HUES6 (cell line): ENCODE data around the gene WDR6.
A peak's percentile ranks its signal among the peaks of the same experiment; 100 is the strongest.

Experiments
- H3K27ac ChIP-seq: 2 replicates; pipeline ENCODE4 v1.7.0; 2013; ENCODE audit warnings: low read depth, mild to moderate bottlenecking, low read length, inconsistent platforms
- H3K27me3 ChIP-seq: 2 replicates; pipeline ENCODE4 v1.6.1; 2013; ENCODE audit warnings: low read length; ENCODE audit not compliant: control insufficient read depth, insufficient read depth
- H3K36me3 ChIP-seq: 2 replicates; pipeline ENCODE4 v1.6.1; 2013; ENCODE audit warnings: low read length; ENCODE audit not compliant: control insufficient read depth, insufficient read depth
- H3K4me1 ChIP-seq: 2 replicates; pipeline ENCODE4 v1.6.1; 2013; ENCODE audit warnings: low read length; ENCODE audit not compliant: control insufficient read depth, insufficient read depth
- H3K4me3 ChIP-seq: 2 replicates; pipeline ENCODE4 v1.5.1; 2013; ENCODE audit warnings: low read depth, low read length
- H3K9ac ChIP-seq: one replicate; pipeline ENCODE4 v1.6.1; 2013; ENCODE audit warnings: mild to moderate bottlenecking, low read length
- H3K9me3 ChIP-seq: 2 replicates; pipeline ENCODE4 v1.6.1; 2013; ENCODE audit warnings: low read depth, low read length; ENCODE audit not compliant: control insufficient read depth, insufficient read depth

The WDR6 gene

GRCh38 chr3:49016414-49017228, 9.4 kb downstream of the WDR6 start:
- Histone ChIP-seq H3K9ac (no peak overlapping the region), H3K4me3 (peak overlapping the region; percentile 80; the same call in 1 of the 2 replicates), H3K27ac (no peak overlapping the region), H3K36me3 (peaks cover 49% of the 10 kb centered on the region), H3K27me3 (no peaks in the 10 kb centered on the region), H3K9me3 (no peaks in the 10 kb centered on the region), H3K4me1 (peaks cover 12% of the 10 kb centered on the region; the same call in 1 of the 2 replicates)

DNA sequence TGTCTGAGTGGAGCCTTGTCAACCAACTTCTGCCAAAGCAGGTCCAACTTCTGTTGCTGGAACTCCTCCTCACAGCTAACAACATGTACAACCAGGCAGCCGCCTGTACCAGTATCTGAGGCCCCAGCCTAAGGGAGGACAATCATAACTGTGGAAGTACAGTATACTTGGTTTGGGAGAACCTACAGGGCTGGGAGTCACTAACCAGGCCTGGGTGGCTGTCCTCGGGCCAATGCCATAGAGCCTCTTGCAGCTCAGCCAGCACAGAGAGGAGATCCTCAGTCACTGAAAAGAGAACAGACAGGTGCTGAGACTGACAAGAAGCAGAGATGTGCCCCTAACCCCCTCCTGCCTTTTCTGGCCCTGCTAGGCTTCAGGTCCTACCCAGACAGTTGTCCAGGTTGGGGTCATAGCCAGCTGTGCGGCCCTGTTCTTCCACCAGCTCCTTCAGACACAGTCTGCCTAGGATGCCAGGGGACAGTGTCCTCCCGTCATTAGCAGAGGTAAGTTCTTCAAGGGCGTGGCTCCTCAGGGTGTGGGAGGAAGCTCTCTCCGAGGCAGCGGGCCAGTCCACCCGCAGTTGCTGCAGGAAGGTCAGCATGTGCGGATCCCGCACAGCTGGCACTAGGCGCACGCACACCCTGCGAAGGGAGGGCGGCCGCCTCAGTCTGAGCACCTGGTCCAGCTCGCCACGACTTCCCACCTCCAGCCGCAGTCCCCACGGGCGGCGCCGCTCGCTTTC, 10.2 kb downstream of the WDR6 start:
- Histone ChIP-seq H3K36me3 (peaks cover 41% of the 10 kb centered on the region), H3K4me1 (peaks cover 12% of the 10 kb centered on the region; the same call in 1 of the 2 replicates), H3K9ac (peak overlapping the region; percentile 71), H3K27ac (peak overlapping the region; percentile 36; the same call in 1 of the 2 replicates), H3K9me3 (no peaks in the 10 kb centered on the region), H3K4me3 (peak overlapping the region; percentile 80), H3K27me3 (no peaks in the 10 kb centered on the region)

DNA sequence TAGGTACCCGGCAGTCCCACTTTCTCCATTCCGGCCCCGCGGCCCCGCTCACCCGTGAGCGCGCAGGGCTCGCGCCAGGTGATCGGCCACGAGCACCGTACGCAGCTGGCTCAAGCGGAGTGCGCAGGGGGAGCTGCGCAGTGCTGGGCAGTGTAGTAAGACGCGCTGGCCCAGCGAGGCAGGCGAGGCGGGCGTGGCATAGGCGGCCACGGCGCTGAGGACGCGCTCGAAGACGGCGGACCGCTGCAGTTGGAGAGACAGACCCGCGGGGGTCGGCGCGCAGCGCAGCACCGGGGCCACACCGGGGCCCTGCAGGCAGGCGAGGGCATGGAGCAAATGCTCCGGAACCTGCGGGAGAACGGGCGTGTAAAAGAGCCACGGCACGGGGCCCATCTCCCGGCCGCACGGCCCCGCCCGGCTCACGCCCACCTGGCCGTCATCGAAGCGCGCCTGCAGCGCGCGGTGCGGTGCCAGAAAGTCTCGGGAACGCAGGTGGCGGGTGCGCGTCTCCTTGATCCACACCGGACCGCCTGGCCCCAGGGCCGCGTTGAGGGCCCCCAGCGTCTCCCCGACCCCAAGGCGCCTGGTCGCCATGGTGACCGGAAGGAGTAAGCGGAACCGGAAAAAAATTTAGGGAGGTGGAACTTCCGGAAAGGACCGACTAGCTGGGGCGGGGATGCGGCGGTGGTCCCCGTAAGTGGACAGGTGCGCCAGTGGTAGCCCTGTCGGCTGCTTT, 10.9 kb downstream of the WDR6 start, which contains the start of gene DALRD3:
TSS of gene DALRD3 (minus strand) at position 610 of the 736 bp plus-strand sequence. CDS start at position 594, 16 bp downstream.
- H3K9me3 ChIP-seq: no peaks in the 10 kb centered on the region
- peaks cover 17% of the 10 kb centered on the region for H3K4me1 ChIP-seq
- no peaks in the 10 kb centered on the region for H3K27me3 ChIP-seq
- peak within 1 kb of the TSS; percentile 71 for H3K9ac ChIP-seq
- H3K27ac ChIP-seq: peak within 1 kb of the TSS; percentile 36; the same call in 1 of the 2 replicates
- H3K4me3 ChIP-seq: peak within 1 kb of the TSS; percentile 80
- H3K36me3 ChIP-seq: peaks cover 39% of the 10 kb centered on the region

DNA sequence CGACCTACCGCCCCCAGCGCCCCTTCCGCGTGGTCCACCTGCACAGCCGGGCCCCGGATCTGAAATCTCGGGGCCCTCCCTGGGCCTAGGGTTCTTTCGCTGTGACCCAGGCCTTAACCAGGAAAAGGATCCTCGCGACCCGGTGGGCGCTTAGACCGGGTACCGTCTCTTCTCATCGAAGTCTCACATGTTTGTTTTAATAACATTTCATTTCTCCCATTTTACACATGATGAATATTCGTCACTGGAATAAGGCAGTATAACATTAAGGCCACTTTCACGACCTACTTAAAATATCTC, 11.5 kb downstream of the WDR6 start:
- Histone ChIP-seq H3K9ac (peak overlapping the region; percentile 71), H3K27ac (no peak overlapping the region), H3K4me1 (peaks cover 17% of the 10 kb centered on the region), H3K4me3 (peak overlapping the region; percentile 80), H3K36me3 (peaks cover 39% of the 10 kb centered on the region), H3K27me3 (no peaks in the 10 kb centered on the region), H3K9me3 (no peaks in the 10 kb centered on the region)

- Histone ChIP-seq H3K4me1 (peaks cover 17% of the 10 kb centered on the region), H3K9me3 (no peaks in the 10 kb centered on the region), H3K27me3 (no peaks in the 10 kb centered on the region), H3K27ac (no peak overlapping the region), H3K36me3 (peaks cover 39% of the 10 kb centered on the region), H3K9ac (peak overlapping the region; percentile 92), H3K4me3 (peak overlapping the region; percentile 97)
Measured at GRCh38 chr3:49019941-49020329, 12.7 kb downstream of the WDR6 start.

DNA sequence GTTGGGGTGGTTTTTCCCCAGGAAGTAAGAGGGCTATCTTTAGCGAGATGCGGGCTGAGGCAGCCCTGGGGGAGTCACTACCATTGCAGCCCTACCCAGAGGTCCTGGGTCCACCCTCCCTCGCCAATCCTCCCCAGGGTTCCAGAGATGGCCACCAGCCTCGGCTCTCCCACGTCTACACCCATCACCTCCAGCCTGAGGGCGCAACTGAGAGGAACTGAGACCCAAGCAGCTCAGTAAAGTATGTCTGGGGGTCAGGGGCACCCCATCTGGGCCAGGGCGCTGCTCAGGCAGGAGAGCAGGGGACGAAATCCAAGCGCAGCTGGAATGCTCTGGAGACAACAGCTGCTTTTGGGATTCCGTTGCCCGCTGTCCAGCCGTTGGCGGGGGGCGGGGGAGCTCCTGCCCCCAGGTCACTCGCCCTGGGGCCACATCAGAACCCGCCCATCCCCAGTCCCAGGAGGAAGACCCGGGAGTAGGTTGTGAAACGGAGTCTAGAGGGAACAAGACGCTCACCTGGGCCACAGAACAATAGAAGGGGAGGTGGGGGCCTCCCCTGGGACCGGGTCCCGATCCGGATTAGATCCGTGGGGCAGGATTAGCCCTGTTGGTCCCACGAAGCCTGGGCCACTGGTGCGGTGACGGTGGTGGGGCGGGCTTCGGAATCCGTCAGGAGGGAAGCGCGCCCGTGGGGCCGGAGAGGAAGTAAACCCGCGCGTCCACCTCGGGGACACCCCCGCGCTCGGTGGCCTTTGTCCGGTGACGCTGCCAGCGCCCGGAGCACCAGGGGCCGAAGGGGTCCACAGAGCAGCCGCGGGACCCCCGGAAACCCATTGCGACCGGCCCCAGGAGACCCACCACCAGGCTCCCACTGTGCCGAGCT, 13.4 kb downstream of the WDR6 start:
- Histone ChIP-seq H3K36me3 (peaks cover 39% of the 10 kb centered on the region), H3K9me3 (no peaks in the 10 kb centered on the region)

GRCh38 chr3:49021213-49021812, 14.1 kb downstream of the WDR6 start:
- no peaks in the 10 kb centered on the region for H3K9me3 ChIP-seq
- peaks cover 39% of the 10 kb centered on the region for H3K36me3 ChIP-seq
- H3K27ac ChIP-seq: peak overlapping the region; percentile 96
- peaks cover 17% of the 10 kb centered on the region for H3K4me1 ChIP-seq
- no peaks in the 10 kb centered on the region for H3K27me3 ChIP-seq
- peak overlapping the region; percentile 93 for H3K9ac ChIP-seq
- H3K4me3 ChIP-seq: peak overlapping the region; percentile 97

More for the DNA sequence above, 13.4 kb downstream of the WDR6 start:
- Histone ChIP-seq H3K9ac (peak overlapping the region; percentile 92), H3K27me3 (no peaks in the 10 kb centered on the region), H3K4me1 (peaks cover 17% of the 10 kb centered on the region), H3K4me3 (peak overlapping the region; percentile 97), H3K27ac (peak overlapping the region; percentile 82; the same call in 1 of the 2 replicates)

DNA sequence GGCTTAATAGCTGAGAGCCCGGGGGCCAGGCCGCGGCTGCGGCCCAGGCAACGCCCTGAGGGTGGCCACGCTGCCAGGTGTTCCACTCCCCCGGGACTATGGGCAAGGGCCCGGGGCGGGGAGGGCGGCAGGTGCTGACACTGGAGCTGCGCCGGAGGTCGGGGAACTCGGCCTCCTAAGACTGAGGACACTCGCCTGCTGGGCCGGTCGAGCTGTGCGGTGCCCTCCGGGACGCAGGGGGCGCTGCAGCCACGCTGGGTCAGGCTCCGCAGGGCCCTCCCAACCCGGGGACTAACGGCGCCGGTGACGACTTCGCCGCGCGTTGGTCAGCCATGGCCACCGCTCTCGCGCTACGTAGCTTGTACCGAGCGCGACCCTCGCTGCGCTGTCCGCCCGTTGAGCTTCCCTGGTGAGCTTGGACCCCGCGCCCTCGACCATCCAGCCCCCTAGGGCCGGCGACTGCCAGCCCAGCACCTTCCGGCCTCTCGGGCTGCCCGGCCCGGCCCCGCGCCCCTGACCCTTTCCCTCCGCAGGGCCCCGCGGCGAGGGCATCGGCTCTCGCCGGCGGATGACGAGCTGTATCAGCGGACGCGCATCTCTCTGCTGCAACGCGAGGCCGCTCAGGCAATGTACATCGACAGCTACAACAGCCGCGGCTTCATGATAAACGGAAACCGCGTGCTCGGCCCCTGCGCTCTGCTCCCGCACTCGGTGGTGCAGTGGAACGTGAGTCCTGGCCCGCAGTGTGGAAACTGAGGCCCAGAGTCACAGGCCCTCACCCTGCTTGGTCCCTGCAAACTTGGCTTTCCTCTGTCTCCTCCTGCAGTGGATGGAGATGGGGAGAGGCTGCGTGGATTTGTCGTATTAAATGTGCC, 14.9 kb downstream of the WDR6 start, which contains the start of gene NDUFAF3:
TSS of gene NDUFAF3 (plus strand) at position 309 of the 875 bp plus-strand sequence. CDS start at position 333, 24 bp downstream.
- peak within 1 kb of the TSS; percentile 96 for H3K27ac ChIP-seq
- no peaks in the 10 kb centered on the region for H3K9me3 ChIP-seq
- H3K4me1 ChIP-seq: peaks cover 17% of the 10 kb centered on the region
- peak within 1 kb of the TSS; percentile 97 for H3K4me3 ChIP-seq
- peak within 1 kb of the TSS; percentile 93 for H3K9ac ChIP-seq
- peaks cover 44% of the 10 kb centered on the region for H3K36me3 ChIP-seq
- H3K27me3 ChIP-seq: no peaks in the 10 kb centered on the region

- H3K36me3 ChIP-seq: peaks cover 51% of the 10 kb centered on the region
- peak overlapping the region; percentile 96; the same call in 1 of the 2 replicates for H3K27ac ChIP-seq
- H3K4me1 ChIP-seq: peaks cover 13% of the 10 kb centered on the region
- peak overlapping the region; percentile 97 for H3K4me3 ChIP-seq
- no peaks in the 10 kb centered on the region for H3K9me3 ChIP-seq
- no peaks in the 10 kb centered on the region for H3K27me3 ChIP-seq
- peak overlapping the region; percentile 93 for H3K9ac ChIP-seq
Measured at GRCh38 chr3:49022688-49023171, 15.5 kb downstream of the WDR6 start.
